SH-SY5Y (cell line): ENCODE data around the gene IST1.

Experiments
- GATA2 ChIP-seq: IDR thresholded peaks from 2 replicates; pipeline ENCODE4 v1.6.1; 2011; ENCODE audit warnings: mild to moderate bottlenecking, low read depth, low read length
- GATA3 ChIP-seq: IDR thresholded peaks from 2 replicates; pipeline ENCODE4 v1.6.1; 2011; ENCODE audit warnings: low read depth, mild to moderate bottlenecking, low read length, moderate library complexity

GRCh38 chr16:71974068-71974818 is 78.9 kb downstream of the IST1 start:
- TF ChIP-seq GATA3 (no peak), GATA2 (no peak)
